Right lobe of liver (tissue), 6 donors: Measurements from ENCODE around the gene CHRM4. TPM values are rescaled to one million over a fixed set of nuclear protein-coding genes. Genes with fewer than 3 reads are reported as not detected.
"Not testable (repeated sequence)": the region's sequence is repeated elsewhere in the genome, so short reads cannot be mapped to it uniquely, and the experiment has no call there.

Experiments
- ATAC-seq, 4 donors: fragments of 200-7000 bp; cut with Tn5 transposase; one replicate each; pipeline ENCODE4 v1.9.1; 2020; ENCODE audit warnings: mild to moderate bottlenecking in 4 of 4, moderate library complexity in 4 of 4
- DNase-seq, 3 donors: peaks; one replicate each; pipeline ENCODE4 v3.0.0-alpha.2; 2020
- H3K27ac ChIP-seq, 3 donors: fragments of 200-600 bp; one replicate each; pipeline ENCODE4 v1.8.0; 2022
- H3K27me3 ChIP-seq, 2 donors: fragments of 200-600 bp; one replicate each; pipeline ENCODE4 v1.8.0; 2022
- H3K36me3 ChIP-seq, 4 donors: fragments of 200-600 bp; sonication (generic) in 1 of 4; one replicate each; pipeline versions ENCODE4 v1.5.1 to v1.8.0; 2017 to 2022; ENCODE audit warnings: control low read depth in 1 of 4
- H3K4me1 ChIP-seq, 4 donors: fragments of 200-600 bp; sonication (generic) in 1 of 4; one replicate each; pipeline versions ENCODE4 v1.5.1 to v1.8.0; 2017 to 2022; ENCODE audit warnings: control low read depth in 1 of 4
- H3K4me3 ChIP-seq, 3 donors: fragments of 200-600 bp; one replicate each; pipeline ENCODE4 v1.8.0; 2022
- H3K9me3 ChIP-seq, 4 donors: fragments of 200-600 bp; sonication (generic) in 1 of 4; one replicate each; pipeline versions ENCODE4 v1.5.1 to v1.8.0; 2017 to 2022; ENCODE audit warnings: control low read depth in 1 of 4
- CTCF ChIP-seq, 4 donors: fragments of 200-600 bp in 3 of 4; fragments of 450-650 bp in 1 of 4; IDR thresholded peaks; one replicate each; pipeline versions ENCODE4 v1.5.1 to v1.8.0; 2016 to 2022; ENCODE audit warnings: antibody characterized with exemption in 4 of 4, mild to moderate bottlenecking in 2 of 4
- POLR2A ChIP-seq: fragments of 450-650 bp; IDR thresholded peaks from one replicate; pipeline ENCODE4 v1.6.1; 2017; ENCODE audit warnings: antibody characterized with exemption, mild to moderate bottlenecking
- WGBS: methylation state at CpG from one replicate; pipeline ENCODE4 v1.1.6; 2018; ENCODE audit warnings: low coverage, low lambda C conversion rate; ENCODE audit not compliant: insufficient coverage; ENCODE audit errors: missing lambda C conversion rate; 5-methylcytosine and 5-hydroxymethylcytosine counted together
- intact Hi-C, 2 donors: fragments of 100-400 bp; cut with DNase I; formaldehyde crosslinking; loops; one replicate each; pipeline versions ENCODE4 v1.11.2 to v1.14.1; 2022
- total RNA-seq, 6 experiments: library from RNA; depleted of rRNA in 2 of 6; stranded (reverse); fragments of >200 nt in 2 of 6; fragmentation: NEBNext Ultra II Directional in 3 of 6; extraction: Animal tissue kit (Norgen Biotek cat#: 25700) in 3 of 6; gene quantifications; one replicate each; pipeline versions ENCODE4 v1.1.0 to v1.2.4, GENCODE V29; 2016 to 2023
- donor health status: DM: no; HTN: yes; CAD: no.
- donor health status: DM: no; HTN: no; CAD: no.
- donor health status: DM: no; HTN: no; CAD: no.
- donor health status: DM: no; HTN: yes; CAD: no.
- donor health status: DM: no; HTN: yes; CAD: no.

CHRM4 gene
- total RNA-seq, 6 experiments from 2014 or later, result not detected

- intact Hi-C loops, result no loop called here
- DNase-seq (peak in 1 of 3 donors; percentile 14), ATAC-seq (no peak)
- Histone ChIP-seq H3K9me3 (no peaks in the 10 kb centered on the region), H3K27me3 (no peaks in the 10 kb centered on the region), H3K27ac (no peak overlapping the region), H3K36me3 (peaks cover 0 to 32% (median 16%) of the 10 kb centered on the region in 4 donors), H3K4me3 (no peak overlapping the region), H3K4me1 (no peaks in the 10 kb centered on the region)
- WGBS, result 63% methylated on average over 4 of the region's 10 CpGs
- no peak for TF ChIP-seq POLR2A
- no peak for TF ChIP-seq CTCF (IDR thresholded peaks at IDR 0.05)
These were observed 19.5 kb downstream of the CHRM4 start for GRCh38 chr11:46372086-46372485.

- intact Hi-C loops, result not testable (repeated sequence)
- peak in 1 of 3 donors; percentile 16 for DNase-seq
These were observed 20.3 kb downstream of the CHRM4 start for GRCh38 chr11:46371262-46371661.

GRCh38 chr11:46370253-46370652 is 21.3 kb downstream of the CHRM4 start:
- H3K9me3 ChIP-seq, result no peaks in the 10 kb centered on the region
- TF ChIP-seq CTCF (IDR thresholded peaks at IDR 0.05) (no peak), POLR2A (no peak)
- peaks cover 0 to 20% (median 12%) of the 10 kb centered on the region in 4 donors for H3K36me3 ChIP-seq
- no peak for DNase-seq
- no peak overlapping the region for H3K27ac ChIP-seq
- ATAC-seq, result no peak
- H3K4me1 ChIP-seq, result no peaks in the 10 kb centered on the region
- no peaks in the 10 kb centered on the region for H3K27me3 ChIP-seq
- 95% methylated on average over 5 of the region's 13 CpGs for WGBS
- H3K4me3 ChIP-seq, result no peak overlapping the region
- intact Hi-C loops, result no loop called here

More at GRCh38 chr11:46371262-46371661, 20.3 kb downstream of the CHRM4 start:
- H3K27ac ChIP-seq, H3K4me3 ChIP-seq, H3K27me3 ChIP-seq, ATAC-seq, H3K9me3 ChIP-seq, H3K4me1 ChIP-seq: not testable (repeated sequence)
- H3K36me3 ChIP-seq, result peaks cover 0 to 30% (median 16%) of the 10 kb centered on the region in 4 donors
- WGBS, result 92% methylated on average over 7 of the region's 19 CpGs

GRCh38 chr11:46369458-46370152 is 22.0 kb downstream of the CHRM4 start:
- H3K4me3 ChIP-seq, result no peak overlapping the region
- intact Hi-C loops, result no loop called here
- TF ChIP-seq CTCF (IDR thresholded peaks at IDR 0.05), result peak; percentile 58 to 73 (median 70)
- TF ChIP-seq POLR2A, result no peak
- peak in 2 of 3 donors; percentile 42 to 65 for DNase-seq
- no peak overlapping the region for H3K27ac ChIP-seq
- H3K4me1 ChIP-seq, result no peaks in the 10 kb centered on the region
- peak; percentile 53 to 74 (median 64) for ATAC-seq
- 75% methylated on average over 4 of the region's 25 CpGs for WGBS
- H3K36me3 ChIP-seq, result peaks cover 0 to 13% (median 8%) of the 10 kb centered on the region in 4 donors
- no peaks in the 10 kb centered on the region for H3K27me3 ChIP-seq
- no peaks in the 10 kb centered on the region for H3K9me3 ChIP-seq

- peak in 1 of 3 donors; percentile 49 for DNase-seq
- H3K27ac ChIP-seq, result no peak overlapping the region
These were observed 23.7 kb downstream of the CHRM4 start for GRCh38 chr11:46367916-46368267.

More at GRCh38 chr11:46367916-46368267, 23.7 kb downstream of the CHRM4 start:
- Histone ChIP-seq H3K27me3 (no peaks in the 10 kb centered on the region), H3K4me3 (no peak overlapping the region), H3K9me3 (no peaks in the 10 kb centered on the region), H3K4me1 (no peaks in the 10 kb centered on the region), H3K36me3 (peaks cover 0 to 4% (median 0%) of the 10 kb centered on the region in 4 donors)
- WGBS, result no CpG with 5 or more reads among the region's 12 CpGs
- ATAC-seq, result no peak
- TF ChIP-seq POLR2A (no peak), CTCF (IDR thresholded peaks at IDR 0.05) (peak in 1 of 4 donors; percentile 12)
- intact Hi-C loops, result no loop called here
